ENCODE measurements around the gene AKAP12.
"Not testable (repeated sequence)": the region's sequence is repeated elsewhere in the genome, so short reads cannot be mapped to it uniquely, and the experiment has no call there.

The AKAP12 gene

GRCh38 chr6:151353795-151354194 lies 114.0 kb downstream of the AKAP12 start:
- H3K36me3 ChIP-seq (ENCODE audit: insufficient read depth, low read length), result peaks cover 44% of the 10 kb centered on the region
- H3K4me3 ChIP-seq (ENCODE audit: low read depth in 1 of 2, low read length in 2 of 2), result no peak overlapping the region
- H3K27ac ChIP-seq (ENCODE audit: low read depth, low read length), result no peak overlapping the region
- H3K9me3 ChIP-seq (ENCODE audit: low read length), result no peaks in the 10 kb centered on the region
- no peak overlapping the region for H3K9ac ChIP-seq (ENCODE audit: low read length)
- peaks cover 7% of the 10 kb centered on the region for H3K4me1 ChIP-seq (ENCODE audit: insufficient read depth, low read length)
- no peaks in the 10 kb centered on the region for H3K27me3 ChIP-seq (ENCODE audit: control insufficient read depth in 1 of 2, insufficient read depth in 2 of 2, low read length in 2 of 2)

GRCh38 chr6:151356983-151357382 lies 117.2 kb downstream of the AKAP12 start:
- H3K4me3 ChIP-seq (ENCODE audit: low read depth in 1 of 2, low read length in 2 of 2); H3K9ac ChIP-seq (ENCODE audit: low read length); H3K27me3 ChIP-seq (ENCODE audit: control insufficient read depth in 1 of 2, insufficient read depth in 2 of 2, low read length in 2 of 2); H3K4me1 ChIP-seq (ENCODE audit: insufficient read depth, low read length); H3K9me3 ChIP-seq (ENCODE audit: low read length); H3K27ac ChIP-seq (ENCODE audit: low read depth, low read length): not testable (repeated sequence)
- H3K36me3 ChIP-seq (ENCODE audit: insufficient read depth, low read length), result peaks cover 12% of the 10 kb centered on the region

- peaks cover 7% of the 10 kb centered on the region for H3K4me1 ChIP-seq (ENCODE audit: insufficient read depth, low read length)
- peaks cover 8% of the 10 kb centered on the region for H3K36me3 ChIP-seq (ENCODE audit: insufficient read depth, low read length)
- H3K4me3 ChIP-seq (ENCODE audit: low read depth in 1 of 2, low read length in 2 of 2), result no peak overlapping the region
- no peaks in the 10 kb centered on the region for H3K27me3 ChIP-seq (ENCODE audit: control insufficient read depth in 1 of 2, insufficient read depth in 2 of 2, low read length in 2 of 2)
- H3K9me3 ChIP-seq (ENCODE audit: low read length), result no peaks in the 10 kb centered on the region
- H3K9ac ChIP-seq (ENCODE audit: low read length), result no peak overlapping the region
- no peak overlapping the region for H3K27ac ChIP-seq (ENCODE audit: low read depth, low read length)
Observed at GRCh38 chr6:151357758-151358436, 118.1 kb downstream of the AKAP12 start.

GRCh38 chr6:151358475-151358874 lies 118.7 kb downstream of the AKAP12 start:
- no peak overlapping the region for H3K4me3 ChIP-seq (ENCODE audit: low read depth in 1 of 2, low read length in 2 of 2)
- H3K9me3 ChIP-seq (ENCODE audit: low read length), result no peaks in the 10 kb centered on the region
- peaks cover 8% of the 10 kb centered on the region for H3K36me3 ChIP-seq (ENCODE audit: insufficient read depth, low read length)
- no peak overlapping the region for H3K9ac ChIP-seq (ENCODE audit: low read length)
- H3K4me1 ChIP-seq (ENCODE audit: insufficient read depth, low read length), result peaks cover 7% of the 10 kb centered on the region
- H3K27ac ChIP-seq (ENCODE audit: low read depth, low read length), result no peak overlapping the region
- H3K27me3 ChIP-seq (ENCODE audit: control insufficient read depth in 1 of 2, insufficient read depth in 2 of 2, low read length in 2 of 2), result no peaks in the 10 kb centered on the region

GRCh38 chr6:151359486-151359885 lies 119.7 kb downstream of the AKAP12 start:
- Histone ChIP-seq H3K9ac (ENCODE audit: low read length) (no peak overlapping the region), H3K27ac (ENCODE audit: low read depth, low read length) (no peak overlapping the region), H3K9me3 (ENCODE audit: low read length) (no peaks in the 10 kb centered on the region), H3K27me3 (ENCODE audit: control insufficient read depth in 1 of 2, insufficient read depth in 2 of 2, low read length in 2 of 2) (no peaks in the 10 kb centered on the region), H3K4me1 (ENCODE audit: insufficient read depth, low read length) (peaks cover 7% of the 10 kb centered on the region), H3K36me3 (ENCODE audit: insufficient read depth, low read length) (peaks cover 8% of the 10 kb centered on the region), H3K4me3 (ENCODE audit: low read depth in 1 of 2, low read length in 2 of 2) (no peak overlapping the region)

- Histone ChIP-seq H3K9me3 (ENCODE audit: low read length) (no peaks in the 10 kb centered on the region), H3K27ac (ENCODE audit: low read depth, low read length) (no peak overlapping the region), H3K4me3 (ENCODE audit: low read depth in 1 of 2, low read length in 2 of 2) (no peak overlapping the region), H3K27me3 (ENCODE audit: control insufficient read depth in 1 of 2, insufficient read depth in 2 of 2, low read length in 2 of 2) (no peaks in the 10 kb centered on the region), H3K4me1 (ENCODE audit: insufficient read depth, low read length) (no peaks in the 10 kb centered on the region), H3K36me3 (ENCODE audit: insufficient read depth, low read length) (peaks cover 13% of the 10 kb centered on the region), H3K9ac (ENCODE audit: low read length) (no peak overlapping the region)
Observed at GRCh38 chr6:151365233-151365632, 125.5 kb downstream of the AKAP12 start.

GRCh38 chr6:151370509-151371078 lies 130.8 kb downstream of the AKAP12 start:
- Histone ChIP-seq H3K4me1 (ENCODE audit: insufficient read depth, low read length) (no peaks in the 10 kb centered on the region), H3K27me3 (ENCODE audit: control insufficient read depth in 1 of 2, insufficient read depth in 2 of 2, low read length in 2 of 2) (no peaks in the 10 kb centered on the region), H3K9ac (ENCODE audit: low read length) (no peak overlapping the region), H3K9me3 (ENCODE audit: low read length) (no peaks in the 10 kb centered on the region), H3K27ac (ENCODE audit: low read depth, low read length) (no peak overlapping the region), H3K4me3 (ENCODE audit: low read depth in 1 of 2, low read length in 2 of 2) (no peak overlapping the region), H3K36me3 (ENCODE audit: insufficient read depth, low read length) (peaks cover 27% of the 10 kb centered on the region)

GRCh38 chr6:151372164-151372563 lies 132.4 kb downstream of the AKAP12 start:
- H3K4me3 ChIP-seq (ENCODE audit: low read depth in 1 of 2, low read length in 2 of 2), result no peak overlapping the region
- H3K36me3 ChIP-seq (ENCODE audit: insufficient read depth, low read length), result peaks cover 17% of the 10 kb centered on the region
- no peaks in the 10 kb centered on the region for H3K9me3 ChIP-seq (ENCODE audit: low read length)
- no peak overlapping the region for H3K9ac ChIP-seq (ENCODE audit: low read length)
- no peaks in the 10 kb centered on the region for H3K27me3 ChIP-seq (ENCODE audit: control insufficient read depth in 1 of 2, insufficient read depth in 2 of 2, low read length in 2 of 2)
- H3K27ac ChIP-seq (ENCODE audit: low read depth, low read length), result no peak overlapping the region
- no peaks in the 10 kb centered on the region for H3K4me1 ChIP-seq (ENCODE audit: insufficient read depth, low read length)

- Histone ChIP-seq H3K9me3 (ENCODE audit: low read length) (no peaks in the 10 kb centered on the region), H3K36me3 (ENCODE audit: insufficient read depth, low read length) (peaks cover 17% of the 10 kb centered on the region), H3K9ac (ENCODE audit: low read length) (no peak overlapping the region), H3K27ac (ENCODE audit: low read depth, low read length) (no peak overlapping the region), H3K4me1 (ENCODE audit: insufficient read depth, low read length) (no peaks in the 10 kb centered on the region), H3K4me3 (ENCODE audit: low read depth in 1 of 2, low read length in 2 of 2) (no peak overlapping the region), H3K27me3 (ENCODE audit: control insufficient read depth in 1 of 2, insufficient read depth in 2 of 2, low read length in 2 of 2) (no peaks in the 10 kb centered on the region)
Observed at GRCh38 chr6:151374036-151374683, 134.4 kb downstream of the AKAP12 start.

GRCh38 chr6:151375833-151376232 lies 136.1 kb downstream of the AKAP12 start:
- H3K9ac ChIP-seq (ENCODE audit: low read length), result no peak overlapping the region
- H3K36me3 ChIP-seq (ENCODE audit: insufficient read depth, low read length), result peaks cover 17% of the 10 kb centered on the region
- no peak overlapping the region for H3K27ac ChIP-seq (ENCODE audit: low read depth, low read length)
- no peaks in the 10 kb centered on the region for H3K27me3 ChIP-seq (ENCODE audit: control insufficient read depth in 1 of 2, insufficient read depth in 2 of 2, low read length in 2 of 2)
- H3K4me3 ChIP-seq (ENCODE audit: low read depth in 1 of 2, low read length in 2 of 2), result no peak overlapping the region
- no peaks in the 10 kb centered on the region for H3K9me3 ChIP-seq (ENCODE audit: low read length)
- H3K4me1 ChIP-seq (ENCODE audit: insufficient read depth, low read length), result no peaks in the 10 kb centered on the region

GRCh38 chr6:151376440-151376839 lies 136.7 kb downstream of the AKAP12 start:
- Histone ChIP-seq H3K27me3 (ENCODE audit: control insufficient read depth in 1 of 2, insufficient read depth in 2 of 2, low read length in 2 of 2) (no peaks in the 10 kb centered on the region), H3K9ac (ENCODE audit: low read length) (no peak overlapping the region), H3K27ac (ENCODE audit: low read depth, low read length) (no peak overlapping the region), H3K4me3 (ENCODE audit: low read depth in 1 of 2, low read length in 2 of 2) (no peak overlapping the region), H3K9me3 (ENCODE audit: low read length) (no peaks in the 10 kb centered on the region), H3K36me3 (ENCODE audit: insufficient read depth, low read length) (peaks cover 12% of the 10 kb centered on the region), H3K4me1 (ENCODE audit: insufficient read depth, low read length) (no peaks in the 10 kb centered on the region)

- H3K36me3 ChIP-seq (ENCODE audit: insufficient read depth, low read length), result peaks cover 6% of the 10 kb centered on the region
- no peak overlapping the region for H3K4me3 ChIP-seq (ENCODE audit: low read depth in 1 of 2, low read length in 2 of 2)
- no peaks in the 10 kb centered on the region for H3K9me3 ChIP-seq (ENCODE audit: low read length)
- no peaks in the 10 kb centered on the region for H3K4me1 ChIP-seq (ENCODE audit: insufficient read depth, low read length)
- no peaks in the 10 kb centered on the region for H3K27me3 ChIP-seq (ENCODE audit: control insufficient read depth in 1 of 2, insufficient read depth in 2 of 2, low read length in 2 of 2)
- H3K27ac ChIP-seq (ENCODE audit: low read depth, low read length), result no peak overlapping the region
- no peak overlapping the region for H3K9ac ChIP-seq (ENCODE audit: low read length)
Observed at GRCh38 chr6:151377095-151377494, 137.3 kb downstream of the AKAP12 start.
